HepG2 (cell line): ENCODE data around the gene OR5L1. TPM values are rescaled to one million over a fixed set of nuclear protein-coding genes. Genes with fewer than 3 reads are reported as not detected.

Source experiments
- ATAC-seq: fragments of 200-7000 bp; cut with Tn5 transposase; 3 replicates; pipeline ENCODE4 v1.9.1; 2020; ENCODE audit warnings: mild to moderate bottlenecking, moderate library complexity
- BruUV-seq: library from RNA; stranded (reverse); fragments of 400-500 nt; replicated peaks from 2 replicates; lab custom pipeline; 2021; lab: Mats Ljungman, UMichigan
- CTCF ChIA-PET: fragments of 300-600 bp; formaldehyde crosslinking; extraction: SDS; loops from one replicate; lab custom pipeline; 2021; ENCODE audit warnings: low total read pairs, inconsistent platforms, low intra/inter-chr PET ratio; lab: Yijun Ruan, JAX
- POLR2A ChIA-PET: fragments of 350-600 bp; sonication (Branson Sonifier 250); formaldehyde crosslinking; loops from one replicate; lab custom pipeline; 2020; ENCODE audit warnings: antibody characterized with exemption, inconsistent platforms; lab: Yijun Ruan, JAX
- DNase-seq: peaks from one replicate; pipeline ENCODE4 v3.0.0-alpha.2; 2015; ENCODE audit warnings: low spot score
- FAIRE-seq: peaks from 3 replicates; lab custom pipeline; 2011; peaks lifted over from hg19 to GRCh38; lab: Jason Lieb, UNC
- H2AFZ ChIP-seq: one replicate; pipeline ENCODE4 v1.6.1; 2011; ENCODE audit warnings: low read length, inconsistent platforms
- H3K27ac ChIP-seq: fragments of 300-600 bp; 3 replicates; pipeline ENCODE4 v1.8.0; 2011; ENCODE audit warnings: mixed run types, mild to moderate bottlenecking, mixed read lengths, low read length, inconsistent platforms; ENCODE audit not compliant: insufficient read depth; ENCODE audit errors: extremely low read length
- H3K27me3 ChIP-seq, 2 experiments: fragments of 200-600 bp in 1 of 2; 2 replicates in 1 of 2; 3 replicates in 1 of 2; pipeline versions ENCODE4 v1.6.0 to v1.8.0; 2011; ENCODE audit warnings: low read length in 2 of 2, mild to moderate bottlenecking in 2 of 2, moderate library complexity in 2 of 2, inconsistent platforms in 1 of 2; ENCODE audit not compliant: insufficient read depth in 2 of 2, control insufficient read depth in 1 of 2
- H3K36me3 ChIP-seq, 2 experiments: fragments of 200-600 bp in 1 of 2; replicated peaks in 1 of 2; 2 replicates in 1 of 2; 3 replicates in 1 of 2; pipeline versions ENCODE4 v1.5.1 to v1.8.0; 2011; ENCODE audit warnings: low read length in 2 of 2, inconsistent platforms in 1 of 2; ENCODE audit not compliant: insufficient read depth in 2 of 2, control insufficient read depth in 1 of 2
- H3K4me1 ChIP-seq: 2 replicates; pipeline ENCODE4 v1.5.1; 2012; ENCODE audit warnings: low read length, inconsistent platforms; ENCODE audit not compliant: insufficient read depth
- H3K4me2 ChIP-seq: 2 replicates; pipeline ENCODE4 v1.6.0; 2011; ENCODE audit warnings: low read depth, low read length, inconsistent platforms
- H3K4me3 ChIP-seq, 3 experiments: fragments of 200-600 bp in 1 of 3; sonication (generic), shearing (Covaris generic) in 1 of 3; replicated peaks in 1 of 3; 2 replicates each; pipeline ENCODE4 v1.5.1; 2011 to 2016; ENCODE audit warnings: low read length in 3 of 3, inconsistent platforms in 2 of 3, low read depth in 2 of 3, mild to moderate bottlenecking in 2 of 3, control low read depth in 1 of 3, mixed read lengths in 1 of 3; ENCODE audit not compliant: insufficient read depth in 1 of 3
- H3K79me2 ChIP-seq: one replicate; pipeline ENCODE4 v1.6.1; 2011; ENCODE audit warnings: low read length, inconsistent platforms; ENCODE audit not compliant: insufficient read depth
- H3K9ac ChIP-seq: 2 replicates; pipeline ENCODE4 v1.6.0; 2011; ENCODE audit warnings: mild to moderate bottlenecking, low read depth, low read length, inconsistent platforms; ENCODE audit not compliant: insufficient read depth
- H3K9me3 ChIP-seq: 2 replicates; pipeline ENCODE4 v1.5.1; 2012; ENCODE audit warnings: mild to moderate bottlenecking, low read length
- H4K20me1 ChIP-seq: 2 replicates; pipeline ENCODE4 v1.6.0; 2011; ENCODE audit warnings: inconsistent platforms, mild to moderate bottlenecking, low read length, moderate library complexity; ENCODE audit not compliant: insufficient read depth
- ADNP ChIP-seq: sonication (generic); formaldehyde crosslinking; IDR thresholded peaks from 2 replicates; pipeline ENCODE4 v1.4.0; 2020; ENCODE audit warnings: missing genetic modification reagents
- DR1 ChIP-seq: sonication (generic); formaldehyde crosslinking; IDR thresholded peaks from 2 replicates; pipeline ENCODE4 v1.8.0; 2021; ENCODE audit warnings: mild to moderate bottlenecking, missing genetic modification reagents, inconsistent platforms
- MBNL3 ChIP-seq: fragments of 250-450 bp; sonication (Bioruptor Pico); conservative IDR thresholded peaks from 2 replicates; pipeline ENCODE4 v1.8.0; 2022; ENCODE audit warnings: mild to moderate bottlenecking, inconsistent platforms
- MIXL1 ChIP-seq: IDR thresholded peaks from 2 replicates; pipeline ENCODE4 v1.6.1; 2016
- MYNN ChIP-seq: sonication (generic); formaldehyde crosslinking; IDR thresholded peaks from 2 replicates; pipeline ENCODE4 v1.4.0; 2020; ENCODE audit warnings: mild to moderate bottlenecking, low read depth, missing genetic modification reagents
- PAF1 ChIP-seq: IDR thresholded peaks from 2 replicates; pipeline ENCODE4 v1.6.1; 2016; ENCODE audit warnings: missing genetic modification reagents, missing compliant biosample characterization
- PTBP1 ChIP-seq: fragments of 200-400 bp; formaldehyde crosslinking; IDR thresholded peaks from 2 replicates; pipeline ENCODE4 v1.6.1; 2018; ENCODE audit warnings: low read length, low read depth; ENCODE audit not compliant: poor library complexity, severe bottlenecking
- SNAI1 ChIP-seq: sonication (generic); formaldehyde crosslinking; IDR thresholded peaks from 2 replicates; pipeline ENCODE4 v1.5.0; 2020; ENCODE audit warnings: mild to moderate bottlenecking, missing genetic modification reagents, borderline replicate concordance
- ZNF136 ChIP-seq: sonication (generic); formaldehyde crosslinking; IDR thresholded peaks from 2 replicates; pipeline ENCODE4 v1.8.1; 2022; ENCODE audit warnings: low read depth, mild to moderate bottlenecking, moderate library complexity, missing genetic modification reagents
- ZNF383 ChIP-seq: sonication (generic); formaldehyde crosslinking; IDR thresholded peaks from 2 replicates; pipeline ENCODE4 v1.4.0; 2020; ENCODE audit warnings: missing genetic modification reagents, mild to moderate bottlenecking, borderline replicate concordance
- ZNF619 ChIP-seq: sonication (generic); formaldehyde crosslinking; IDR thresholded peaks from 2 replicates; pipeline ENCODE4 v1.4.0; 2020; ENCODE audit warnings: mild to moderate bottlenecking, missing genetic modification reagents
- ZNF724P ChIP-seq: sonication (generic); formaldehyde crosslinking; IDR thresholded peaks from 2 replicates; pipeline ENCODE4 v1.8.0; 2022; ENCODE audit warnings: missing genetic modification reagents, borderline replicate concordance
- ZNF777 ChIP-seq: sonication (generic); formaldehyde crosslinking; IDR thresholded peaks from 2 replicates; pipeline ENCODE4 v1.4.0; 2020; ENCODE audit warnings: missing genetic modification reagents
- WGBS: methylation state at CpG from one replicate; pipeline ENCODE4 v1.1.6; 2017; ENCODE audit warnings: low lambda C conversion rate; 5-methylcytosine and 5-hydroxymethylcytosine counted together
- in situ Hi-C: cut with HindIII; loops from 2 replicates; pipeline ENCODE4 v1.10.0; 2017; ENCODE audit warnings: low pct_unique_long_range_greater_than_20kb; ENCODE audit not compliant: extremely low pct_ligation_motif_present
- intact Hi-C: fragments of 100-400 bp; cut with micrococcal nuclease; formaldehyde crosslinking; loops from one replicate; pipeline ENCODE4 v1.10.0; 2022; ENCODE audit not compliant: unreplicated experiment
- polyA plus RNA-seq, 8 experiments: library from polyadenylated mRNA; depleted of rRNA in 3 of 8; stranded (reverse) in 7 of 8; unstranded in 1 of 8; fragments of >200 nt; fragmentation: Illumina TruSeq in 4 of 8; extraction: Trizol in 4 of 8; gene quantifications; 2 replicates each; pipeline versions ENCODE4 v1.2.1 to v1.2.3, GENCODE V29; 2011 to 2016; ENCODE audit warnings: low read depth in 4 of 8, missing spikeins in 1 of 8, mixed read lengths in 1 of 8; ENCODE audit not compliant: insufficient read depth in 1 of 8
- total RNA-seq, 5 experiments: library from RNA; depleted of rRNA; stranded (reverse); fragments of >200 nt; fragmentation: Illumina TruSeq; extraction: Trizol; gene quantifications; 2 replicates each; pipeline ENCODE4 v1.2.3, GENCODE V29; 2016; ENCODE audit warnings: low read depth in 1 of 5
- TF ChIP-seq, protein P1 (sequence below): sonication (generic); formaldehyde crosslinking; IDR thresholded peaks from 2 replicates; pipeline ENCODE4 v1.8.0; 2022; ENCODE audit warnings: mild to moderate bottlenecking, missing genetic modification reagents
- TF ChIP-seq, protein P2 (sequence below): IDR thresholded peaks from 2 replicates; pipeline ENCODE4 v1.6.1; 2012; ENCODE audit warnings: inconsistent platforms
- TF ChIP-seq, protein P3 (sequence below): sonication (generic); formaldehyde crosslinking; IDR thresholded peaks from 2 replicates; pipeline ENCODE4 v1.4.0; 2020; ENCODE audit warnings: missing genetic modification reagents, mild to moderate bottlenecking, borderline replicate concordance
- TF ChIP-seq, protein P4 (sequence below): sonication (generic); formaldehyde crosslinking; IDR thresholded peaks from 2 replicates; pipeline ENCODE4 v1.5.0; 2020; ENCODE audit warnings: missing genetic modification reagents

OR5L1 gene
- total and polyA plus RNA-seq, 2 of the 13 experiments (the other 11 are each of a cell fraction or from before 2014, with no cell fraction given): not detected

DNA sequence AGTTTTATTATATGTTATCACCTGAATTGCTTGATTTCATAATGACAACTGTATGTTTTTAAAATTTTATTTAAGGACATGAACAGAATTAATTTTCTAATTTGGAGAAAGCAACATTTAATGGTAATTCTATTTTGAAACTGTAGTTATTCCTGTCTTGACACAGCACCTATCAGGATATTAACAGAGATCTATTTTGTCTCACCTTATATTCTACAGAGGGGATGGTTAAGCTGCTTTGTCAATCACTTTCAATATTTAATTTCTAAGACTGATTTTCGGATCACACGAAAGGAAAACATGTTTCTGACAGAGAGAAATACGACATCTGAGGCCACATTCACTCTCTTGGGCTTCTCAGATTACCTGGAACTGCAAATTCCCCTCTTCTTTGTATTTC, 27.3 kb downstream of the OR5L1 start, which contains the start of gene OR5D16:
OR5D16 (plus strand) TSS at position 301 of the 400 bp plus-strand sequence; CDS start at position 301, 0 bp downstream.
- Histone ChIP-seq H3K9me3 (peaks cover 22% of the 10 kb centered on the region), H3K9ac (no peak within 1 kb of the TSS), H3K36me3 (no peaks in the 10 kb centered on the region), H3K4me3 (no peak within 1 kb of the TSS), H3K4me1 (no peaks in the 10 kb centered on the region), H3K4me2 (no peak within 1 kb of the TSS), H3K27ac (no peak within 1 kb of the TSS), H4K20me1 (no peaks in the 10 kb centered on the region), H2AFZ (no peak within 1 kb of the TSS), H3K79me2 (no peaks in the 10 kb centered on the region), H3K27me3 (no peaks in the 10 kb centered on the region)
- ATAC-seq (no peak), DNase-seq (no peak), FAIRE-seq (no peak)
- no peak for TF ChIP-seq MBNL3 (CRISPR knock-in tag)
- TF ChIP-seq, protein P1, sequence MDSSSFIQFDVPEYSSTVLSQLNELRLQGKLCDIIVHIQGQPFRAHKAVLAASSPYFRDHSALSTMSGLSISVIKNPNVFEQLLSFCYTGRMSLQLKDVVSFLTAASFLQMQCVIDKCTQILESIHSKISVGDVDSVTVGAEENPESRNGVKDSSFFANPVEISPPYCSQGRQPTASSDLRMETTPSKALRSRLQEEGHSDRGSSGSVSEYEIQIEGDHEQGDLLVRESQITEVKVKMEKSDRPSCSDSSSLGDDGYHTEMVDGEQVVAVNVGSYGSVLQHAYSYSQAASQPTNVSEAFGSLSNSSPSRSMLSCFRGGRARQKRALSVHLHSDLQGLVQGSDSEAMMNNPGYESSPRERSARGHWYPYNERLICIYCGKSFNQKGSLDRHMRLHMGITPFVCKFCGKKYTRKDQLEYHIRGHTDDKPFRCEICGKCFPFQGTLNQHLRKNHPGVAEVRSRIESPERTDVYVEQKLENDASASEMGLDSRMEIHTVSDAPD (CRISPR knock-in tag): no peak
- no peak for TF ChIP-seq SNAI1 (CRISPR knock-in tag)
- no peak for TF ChIP-seq ZNF383 (CRISPR knock-in tag)
- TF ChIP-seq, protein P2, sequence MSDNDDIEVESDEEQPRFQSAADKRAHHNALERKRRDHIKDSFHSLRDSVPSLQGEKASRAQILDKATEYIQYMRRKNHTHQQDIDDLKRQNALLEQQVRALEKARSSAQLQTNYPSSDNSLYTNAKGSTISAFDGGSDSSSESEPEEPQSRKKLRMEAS: no peak
- TF ChIP-seq MIXL1: no peak
- no peak for TF ChIP-seq MYNN (CRISPR knock-in tag)
- TF ChIP-seq ZNF724P (CRISPR knock-in tag): no peak
- no peak for TF ChIP-seq ZNF619
- no peak for TF ChIP-seq PTBP1
- TF ChIP-seq ADNP: no peak
- TF ChIP-seq ZNF777 (CRISPR knock-in tag): no peak
- TF ChIP-seq ZNF136 (CRISPR knock-in tag): no peak
- TF ChIP-seq, protein P3, sequence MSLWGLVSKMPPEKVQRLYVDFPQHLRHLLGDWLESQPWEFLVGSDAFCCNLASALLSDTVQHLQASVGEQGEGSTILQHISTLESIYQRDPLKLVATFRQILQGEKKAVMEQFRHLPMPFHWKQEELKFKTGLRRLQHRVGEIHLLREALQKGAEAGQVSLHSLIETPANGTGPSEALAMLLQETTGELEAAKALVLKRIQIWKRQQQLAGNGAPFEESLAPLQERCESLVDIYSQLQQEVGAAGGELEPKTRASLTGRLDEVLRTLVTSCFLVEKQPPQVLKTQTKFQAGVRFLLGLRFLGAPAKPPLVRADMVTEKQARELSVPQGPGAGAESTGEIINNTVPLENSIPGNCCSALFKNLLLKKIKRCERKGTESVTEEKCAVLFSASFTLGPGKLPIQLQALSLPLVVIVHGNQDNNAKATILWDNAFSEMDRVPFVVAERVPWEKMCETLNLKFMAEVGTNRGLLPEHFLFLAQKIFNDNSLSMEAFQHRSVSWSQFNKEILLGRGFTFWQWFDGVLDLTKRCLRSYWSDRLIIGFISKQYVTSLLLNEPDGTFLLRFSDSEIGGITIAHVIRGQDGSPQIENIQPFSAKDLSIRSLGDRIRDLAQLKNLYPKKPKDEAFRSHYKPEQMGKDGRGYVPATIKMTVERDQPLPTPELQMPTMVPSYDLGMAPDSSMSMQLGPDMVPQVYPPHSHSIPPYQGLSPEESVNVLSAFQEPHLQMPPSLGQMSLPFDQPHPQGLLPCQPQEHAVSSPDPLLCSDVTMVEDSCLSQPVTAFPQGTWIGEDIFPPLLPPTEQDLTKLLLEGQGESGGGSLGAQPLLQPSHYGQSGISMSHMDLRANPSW (CRISPR knock-in tag): no peak
- TF ChIP-seq DR1 (CRISPR knock-in tag): no peak
- TF ChIP-seq, protein P4, sequence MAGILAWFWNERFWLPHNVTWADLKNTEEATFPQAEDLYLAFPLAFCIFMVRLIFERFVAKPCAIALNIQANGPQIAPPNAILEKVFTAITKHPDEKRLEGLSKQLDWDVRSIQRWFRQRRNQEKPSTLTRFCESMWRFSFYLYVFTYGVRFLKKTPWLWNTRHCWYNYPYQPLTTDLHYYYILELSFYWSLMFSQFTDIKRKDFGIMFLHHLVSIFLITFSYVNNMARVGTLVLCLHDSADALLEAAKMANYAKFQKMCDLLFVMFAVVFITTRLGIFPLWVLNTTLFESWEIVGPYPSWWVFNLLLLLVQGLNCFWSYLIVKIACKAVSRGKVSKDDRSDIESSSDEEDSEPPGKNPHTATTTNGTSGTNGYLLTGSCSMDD (CRISPR knock-in tag): no peak
- no peak for TF ChIP-seq PAF1 (CRISPR knock-in tag)
- 0% methylated on average over 3 of the region's 3 CpGs for WGBS
- CTCF ChIA-PET: no interaction called here
- intact Hi-C loops (no loop called here), in situ Hi-C loops (loop anchor here (10.0 kb wide), 1 partner anchor 54 kb away; no protein-coding TSS in a partner anchor)
- BruUV-seq: no TSS peak
- POLR2A ChIA-PET: no interaction called here
